K562 (cell line): Measurements from ENCODE around the gene KNCN. TPM values are rescaled to one million over a fixed set of nuclear protein-coding genes. Genes with fewer than 3 reads are reported as not detected.

Source experiments
- ARHGAP35 ChIP-seq: fragments of 450-650 bp; IDR thresholded peaks from 2 replicates; pipeline ENCODE4 v1.6.1; 2018; ENCODE audit not compliant: partially characterized antibody
- CTBP1 ChIP-seq: fragments of 450-650 bp; IDR thresholded peaks from 2 replicates; pipeline ENCODE4 v1.6.1; 2016; ENCODE audit warnings: borderline replicate concordance
- E2F6 ChIP-seq, 2 experiments: IDR thresholded peaks; 2 replicates each; pipeline ENCODE4 v1.6.1; 2011; ENCODE audit warnings: borderline replicate concordance in 1 of 2, control low read depth in 1 of 2, low read depth in 1 of 2, low read length in 1 of 2, mild to moderate bottlenecking in 1 of 2, mixed read lengths in 1 of 2, moderate library complexity in 1 of 2; ENCODE audit not compliant: insufficient read depth in 1 of 2, insufficient read length in 1 of 2, poor library complexity in 1 of 2, severe bottlenecking in 1 of 2; ENCODE audit errors: extremely low read depth in 1 of 2
- GABPA ChIP-seq: fragments of 200-800 bp; sonication (Bioruptor generic); conservative IDR thresholded peaks from 2 replicates; pipeline ENCODE4 v1.6.1; 2016; ENCODE audit warnings: low read depth, missing genetic modification characterization, missing compliant biosample characterization
- KHSRP ChIP-seq: fragments of 450-650 bp; IDR thresholded peaks from 2 replicates; pipeline ENCODE4 v1.6.1; 2017
- KLF1 ChIP-seq: fragments of 450-650 bp; IDR thresholded peaks from 2 replicates; pipeline ENCODE4 v1.6.1; 2016; ENCODE audit warnings: missing genetic modification characterization, missing compliant biosample characterization
- MTA1 ChIP-seq: fragments of 450-650 bp; IDR thresholded peaks from 2 replicates; pipeline ENCODE4 v1.6.1; 2017; ENCODE audit warnings: borderline replicate concordance
- MTA2 ChIP-seq: fragments of 450-650 bp; IDR thresholded peaks from 2 replicates; pipeline ENCODE4 v1.6.1; 2016; ENCODE audit warnings: low read depth
- NRF1 ChIP-seq, 2 experiments: fragments of 450-650 bp; IDR thresholded peaks in 1 of 2; conservative IDR thresholded peaks in 1 of 2; 2 replicates each; pipeline ENCODE4 v1.6.1; 2014; ENCODE audit warnings: mild to moderate bottlenecking in 2 of 2
- NUFIP1 ChIP-seq: fragments of 450-650 bp; IDR thresholded peaks from 2 replicates; pipeline ENCODE4 v1.6.1; 2018; ENCODE audit not compliant: partially characterized antibody
- SRF ChIP-seq, 2 experiments: fragments of 250-450, 450-650 bp in 1 of 2; sonication (Bioruptor Pico) in 1 of 2; sonication (generic) in 1 of 2; formaldehyde crosslinking; IDR thresholded peaks; 2 replicates each; pipeline versions ENCODE4 v1.5.0 to v1.5.1; 2020 to 2022; ENCODE audit warnings: mild to moderate bottlenecking in 1 of 2, missing genetic modification reagents in 1 of 2
- ZBTB49 ChIP-seq: sonication (generic); formaldehyde crosslinking; IDR thresholded peaks from 2 replicates; pipeline ENCODE4 v1.8.0; 2022; ENCODE audit warnings: missing genetic modification reagents, mild to moderate bottlenecking, borderline replicate concordance
- polyA plus RNA-seq, 8 experiments: library from polyadenylated mRNA; depleted of rRNA in 4 of 8; stranded (reverse) in 5 of 8; unstranded in 3 of 8; fragments of >200 nt; fragmentation: Nextera tagmentation in 2 of 8; fragmentation: Illumina TruSeq in 1 of 8; extraction: Ambion mirVana in 2 of 8; extraction: Trizol in 1 of 8; gene quantifications; 2 replicates each; pipeline versions ENCODE4 v1.2.1 to v1.2.3, GENCODE V29; 2011 to 2014; ENCODE audit warnings: inconsistent platforms in 1 of 8, missing spikeins in 1 of 8
- total RNA-seq, 7 experiments: library from RNA; depleted of rRNA in 6 of 7; stranded (reverse); fragments of >200 nt in 6 of 7; fragmentation: Illumina TruSeq in 2 of 7; extraction: Trizol in 2 of 7; gene quantifications; 2 replicates each; pipeline versions ENCODE4 v1.2.1 to v1.2.3, GENCODE V29; 2011 to 2021; ENCODE audit warnings: low replicate concordance in 1 of 7
- TF ChIP-seq, protein P1 (sequence below): fragments of 250-450 bp; sonication (Bioruptor Pico); IDR thresholded peaks from 2 replicates; pipeline ENCODE4 v1.8.0; 2021; ENCODE audit warnings: moderate library complexity, mild to moderate bottlenecking, inconsistent platforms
- TF ChIP-seq, protein P2 (sequence below): fragments of 450-650 bp; IDR thresholded peaks from 2 replicates; pipeline ENCODE4 v1.6.1; 2016; ENCODE audit warnings: mild to moderate bottlenecking
- TF ChIP-seq, protein P3 (sequence below): fragments of 250-450 bp; sonication (Bioruptor Pico); IDR thresholded peaks from 2 replicates; pipeline ENCODE4 v1.9.0; 2021; ENCODE audit warnings: mild to moderate bottlenecking, inconsistent platforms

The KNCN gene
- total and polyA plus RNA-seq, 9 of the 15 experiments (the other 6 are each of a cell fraction or from before 2014, with no cell fraction given): not detected

DNA sequence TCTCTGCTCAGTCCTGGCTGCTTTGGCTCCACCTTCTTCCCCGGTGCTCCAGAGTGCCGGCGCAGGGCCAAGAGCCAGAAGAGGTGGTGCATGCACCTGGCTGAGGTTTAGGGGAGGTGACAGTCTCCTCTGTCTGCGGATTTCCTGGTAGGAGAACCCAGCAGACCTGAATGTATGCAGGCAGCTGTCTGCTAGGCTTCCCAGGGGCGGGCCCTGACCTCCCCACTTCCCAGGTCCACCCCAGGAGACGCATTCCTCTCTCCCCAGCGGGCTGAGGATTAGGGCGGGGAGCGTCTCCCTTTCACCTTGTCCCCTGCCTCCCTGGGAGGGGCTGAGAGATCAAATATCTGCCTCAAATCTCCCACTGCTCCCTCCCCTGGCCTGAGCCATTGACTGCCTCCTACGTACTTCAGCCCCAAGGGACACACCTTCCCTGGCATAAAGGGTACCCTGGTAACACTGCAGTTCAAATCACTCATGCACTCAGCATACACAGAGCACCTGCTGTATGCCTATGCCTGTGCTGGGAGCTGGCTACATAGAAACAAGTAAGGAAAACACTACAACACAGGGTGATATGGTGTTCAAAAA, 34.3 kb downstream of the KNCN start (continued):
- TF ChIP-seq, protein P1, sequence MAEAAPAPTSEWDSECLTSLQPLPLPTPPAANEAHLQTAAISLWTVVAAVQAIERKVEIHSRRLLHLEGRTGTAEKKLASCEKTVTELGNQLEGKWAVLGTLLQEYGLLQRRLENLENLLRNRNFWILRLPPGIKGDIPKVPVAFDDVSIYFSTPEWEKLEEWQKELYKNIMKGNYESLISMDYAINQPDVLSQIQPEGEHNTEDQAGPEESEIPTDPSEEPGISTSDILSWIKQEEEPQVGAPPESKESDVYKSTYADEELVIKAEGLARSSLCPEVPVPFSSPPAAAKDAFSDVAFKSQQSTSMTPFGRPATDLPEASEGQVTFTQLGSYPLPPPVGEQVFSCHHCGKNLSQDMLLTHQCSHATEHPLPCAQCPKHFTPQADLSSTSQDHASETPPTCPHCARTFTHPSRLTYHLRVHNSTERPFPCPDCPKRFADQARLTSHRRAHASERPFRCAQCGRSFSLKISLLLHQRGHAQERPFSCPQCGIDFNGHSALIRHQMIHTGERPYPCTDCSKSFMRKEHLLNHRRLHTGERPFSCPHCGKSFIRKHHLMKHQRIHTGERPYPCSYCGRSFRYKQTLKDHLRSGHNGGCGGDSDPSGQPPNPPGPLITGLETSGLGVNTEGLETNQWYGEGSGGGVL (CRISPR knock-in tag): no peak
- TF ChIP-seq KLF1 (tag) (no peak), SRF (CRISPR knock-in tag; IDR thresholded peaks at IDR 0.05) (peak in 1 of 2 experiments; percentile 92; a peak in 1 of 4 replicates), NUFIP1 (no peak), CTBP1 (peak; percentile 90), ARHGAP35 (no peak), E2F6 (IDR thresholded peaks at IDR 0.05; ENCODE audit: borderline replicate concordance in 1 of 2, extremely low read depth in 1 of 2, insufficient read depth in 1 of 2, insufficient read length in 1 of 2, low read depth in 1 of 2, low read length in 1 of 2, poor library complexity in 1 of 2, severe bottlenecking in 1 of 2) (peak in 1 of 2 experiments; percentile 8), MTA2 (no peak), GABPA (tag) (no peak), ZBTB49 (CRISPR knock-in tag) (0 out of 2 replicates have a peak, but pooled peaks have one; percentile 49), NRF1 (conservative IDR thresholded peaks at IDR 0.05 in 1 of 2, IDR thresholded peaks at IDR 0.05 in 1 of 2) (peak; percentile 72 to 75), MTA1 (no peak), KHSRP (no peak)
- TF ChIP-seq, protein P2, sequence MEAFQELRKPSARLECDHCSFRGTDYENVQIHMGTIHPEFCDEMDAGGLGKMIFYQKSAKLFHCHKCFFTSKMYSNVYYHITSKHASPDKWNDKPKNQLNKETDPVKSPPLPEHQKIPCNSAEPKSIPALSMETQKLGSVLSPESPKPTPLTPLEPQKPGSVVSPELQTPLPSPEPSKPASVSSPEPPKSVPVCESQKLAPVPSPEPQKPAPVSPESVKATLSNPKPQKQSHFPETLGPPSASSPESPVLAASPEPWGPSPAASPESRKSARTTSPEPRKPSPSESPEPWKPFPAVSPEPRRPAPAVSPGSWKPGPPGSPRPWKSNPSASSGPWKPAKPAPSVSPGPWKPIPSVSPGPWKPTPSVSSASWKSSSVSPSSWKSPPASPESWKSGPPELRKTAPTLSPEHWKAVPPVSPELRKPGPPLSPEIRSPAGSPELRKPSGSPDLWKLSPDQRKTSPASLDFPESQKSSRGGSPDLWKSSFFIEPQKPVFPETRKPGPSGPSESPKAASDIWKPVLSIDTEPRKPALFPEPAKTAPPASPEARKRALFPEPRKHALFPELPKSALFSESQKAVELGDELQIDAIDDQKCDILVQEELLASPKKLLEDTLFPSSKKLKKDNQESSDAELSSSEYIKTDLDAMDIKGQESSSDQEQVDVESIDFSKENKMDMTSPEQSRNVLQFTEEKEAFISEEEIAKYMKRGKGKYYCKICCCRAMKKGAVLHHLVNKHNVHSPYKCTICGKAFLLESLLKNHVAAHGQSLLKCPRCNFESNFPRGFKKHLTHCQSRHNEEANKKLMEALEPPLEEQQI: no peak
- TF ChIP-seq, protein P3, sequence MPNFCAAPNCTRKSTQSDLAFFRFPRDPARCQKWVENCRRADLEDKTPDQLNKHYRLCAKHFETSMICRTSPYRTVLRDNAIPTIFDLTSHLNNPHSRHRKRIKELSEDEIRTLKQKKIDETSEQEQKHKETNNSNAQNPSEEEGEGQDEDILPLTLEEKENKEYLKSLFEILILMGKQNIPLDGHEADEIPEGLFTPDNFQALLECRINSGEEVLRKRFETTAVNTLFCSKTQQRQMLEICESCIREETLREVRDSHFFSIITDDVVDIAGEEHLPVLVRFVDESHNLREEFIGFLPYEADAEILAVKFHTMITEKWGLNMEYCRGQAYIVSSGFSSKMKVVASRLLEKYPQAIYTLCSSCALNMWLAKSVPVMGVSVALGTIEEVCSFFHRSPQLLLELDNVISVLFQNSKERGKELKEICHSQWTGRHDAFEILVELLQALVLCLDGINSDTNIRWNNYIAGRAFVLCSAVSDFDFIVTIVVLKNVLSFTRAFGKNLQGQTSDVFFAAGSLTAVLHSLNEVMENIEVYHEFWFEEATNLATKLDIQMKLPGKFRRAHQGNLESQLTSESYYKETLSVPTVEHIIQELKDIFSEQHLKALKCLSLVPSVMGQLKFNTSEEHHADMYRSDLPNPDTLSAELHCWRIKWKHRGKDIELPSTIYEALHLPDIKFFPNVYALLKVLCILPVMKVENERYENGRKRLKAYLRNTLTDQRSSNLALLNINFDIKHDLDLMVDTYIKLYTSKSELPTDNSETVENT: no peak
